PFSK-1 (cell line): ENCODE data around the gene RNF215.

Source experiments
- FOXP2 ChIP-seq: optimal IDR thresholded peaks from 2 replicates; pipeline ENCODE3; 2011; ENCODE audit warnings: borderline replicate concordance, control low read depth, inconsistent platforms; ENCODE audit not compliant: insufficient read depth; ENCODE audit errors: extremely low read length, extremely low read depth
- POLR2AphosphoS5 ChIP-seq: IDR thresholded peaks from 2 replicates; pipeline ENCODE4 v1.6.1; 2012; ENCODE audit warnings: low read depth, mild to moderate bottlenecking, control low read depth, low read length, moderate library complexity
- SIN3A ChIP-seq: IDR thresholded peaks from 2 replicates; pipeline ENCODE4 v1.6.1; 2012; ENCODE audit warnings: mild to moderate bottlenecking, low read length, moderate library complexity, borderline replicate concordance; ENCODE audit not compliant: insufficient read depth
- TAF1 ChIP-seq: IDR thresholded peaks from 2 replicates; pipeline ENCODE4 v1.6.1; 2012; ENCODE audit warnings: low read length, control low read depth, borderline replicate concordance; ENCODE audit not compliant: insufficient read depth
- TF ChIP-seq, protein P1 (sequence below), 2 experiments: IDR thresholded peaks; 2 replicates each; pipeline versions ENCODE4 v1.6.1 to v1.8.0; 2011 to 2012; ENCODE audit warnings: low read depth in 2 of 2, low read length in 2 of 2, control low read depth in 1 of 2, inconsistent platforms in 1 of 2, mild to moderate bottlenecking in 1 of 2, moderate library complexity in 1 of 2; ENCODE audit not compliant: insufficient read depth in 1 of 2

Gene RNF215

GRCh38 chr22:30423959-30424533, 36.8 kb upstream of the RNF215 start:
- TF ChIP-seq, protein P1, sequence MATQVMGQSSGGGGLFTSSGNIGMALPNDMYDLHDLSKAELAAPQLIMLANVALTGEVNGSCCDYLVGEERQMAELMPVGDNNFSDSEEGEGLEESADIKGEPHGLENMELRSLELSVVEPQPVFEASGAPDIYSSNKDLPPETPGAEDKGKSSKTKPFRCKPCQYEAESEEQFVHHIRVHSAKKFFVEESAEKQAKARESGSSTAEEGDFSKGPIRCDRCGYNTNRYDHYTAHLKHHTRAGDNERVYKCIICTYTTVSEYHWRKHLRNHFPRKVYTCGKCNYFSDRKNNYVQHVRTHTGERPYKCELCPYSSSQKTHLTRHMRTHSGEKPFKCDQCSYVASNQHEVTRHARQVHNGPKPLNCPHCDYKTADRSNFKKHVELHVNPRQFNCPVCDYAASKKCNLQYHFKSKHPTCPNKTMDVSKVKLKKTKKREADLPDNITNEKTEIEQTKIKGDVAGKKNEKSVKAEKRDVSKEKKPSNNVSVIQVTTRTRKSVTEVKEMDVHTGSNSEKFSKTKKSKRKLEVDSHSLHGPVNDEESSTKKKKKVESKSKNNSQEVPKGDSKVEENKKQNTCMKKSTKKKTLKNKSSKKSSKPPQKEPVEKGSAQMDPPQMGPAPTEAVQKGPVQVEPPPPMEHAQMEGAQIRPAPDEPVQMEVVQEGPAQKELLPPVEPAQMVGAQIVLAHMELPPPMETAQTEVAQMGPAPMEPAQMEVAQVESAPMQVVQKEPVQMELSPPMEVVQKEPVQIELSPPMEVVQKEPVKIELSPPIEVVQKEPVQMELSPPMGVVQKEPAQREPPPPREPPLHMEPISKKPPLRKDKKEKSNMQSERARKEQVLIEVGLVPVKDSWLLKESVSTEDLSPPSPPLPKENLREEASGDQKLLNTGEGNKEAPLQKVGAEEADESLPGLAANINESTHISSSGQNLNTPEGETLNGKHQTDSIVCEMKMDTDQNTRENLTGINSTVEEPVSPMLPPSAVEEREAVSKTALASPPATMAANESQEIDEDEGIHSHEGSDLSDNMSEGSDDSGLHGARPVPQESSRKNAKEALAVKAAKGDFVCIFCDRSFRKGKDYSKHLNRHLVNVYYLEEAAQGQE (IDR thresholded peaks at IDR 0.05; ENCODE audit: insufficient read depth in 1 of 2, low read depth in 2 of 2, low read length in 2 of 2): no peak; a peak in 1 of 4 replicates
- TF ChIP-seq TAF1: peak; percentile 60; the same call in 1 of the 2 replicates
- TF ChIP-seq POLR2AphosphoS5: peak; percentile 64
- no peak for TF ChIP-seq SIN3A
- peak; percentile 88 for TF ChIP-seq FOXP2

GRCh38 chr22:30423301-30423958, 36.2 kb upstream of the RNF215 start:
- TF ChIP-seq FOXP2 (no peak), POLR2AphosphoS5 (peak; percentile 69; the same call in 1 of the 2 replicates), SIN3A (0 out of 2 replicates have a peak, but pooled peaks have one; percentile 33), TAF1 (0 out of 2 replicates have a peak, but pooled peaks have one; percentile 35)

DNA sequence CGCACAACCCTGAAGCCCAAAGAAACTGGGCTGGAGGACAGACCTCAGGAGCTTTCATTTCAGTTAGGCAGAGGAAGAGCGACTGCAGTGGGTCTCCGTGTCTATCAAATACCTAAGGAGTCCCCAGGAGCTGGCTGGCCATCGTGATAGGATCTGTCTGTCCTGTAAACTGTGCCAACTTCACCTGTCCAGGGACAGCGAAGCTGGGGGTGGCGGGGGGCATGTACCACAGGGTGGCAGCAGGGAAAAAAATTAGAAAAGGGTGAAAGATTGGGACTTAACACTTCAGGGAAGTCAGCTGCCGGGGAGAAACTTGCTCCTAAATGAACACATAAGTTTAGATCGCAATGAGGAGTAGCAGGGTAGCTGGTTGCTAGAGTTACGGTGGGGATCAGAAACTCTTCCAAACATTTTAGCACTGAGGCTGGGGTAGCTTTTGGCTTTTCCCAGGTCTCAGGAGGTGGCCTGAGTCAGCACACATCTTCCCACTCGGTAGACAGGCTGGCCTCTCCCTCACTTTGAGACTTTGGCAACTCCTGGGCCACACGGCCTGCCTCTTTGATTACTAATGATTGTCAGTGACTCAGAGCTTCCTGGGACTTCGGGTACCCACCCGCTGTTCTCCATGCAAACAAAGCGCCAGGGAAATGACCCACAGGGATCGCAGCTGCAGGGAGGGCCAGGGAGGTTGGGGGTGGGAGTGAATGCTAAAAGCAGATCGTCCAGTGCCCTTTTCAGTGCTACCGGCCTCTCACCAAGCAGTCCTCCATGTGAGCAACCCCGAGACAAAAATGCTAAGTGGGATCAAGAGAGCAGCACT, 35.5 kb upstream of the RNF215 start:
- TF ChIP-seq FOXP2: no peak
- no peak for TF ChIP-seq TAF1
- TF ChIP-seq SIN3A: no peak
- TF ChIP-seq, protein P1 (IDR thresholded peaks at IDR 0.05; ENCODE audit: insufficient read depth in 1 of 2, low read depth in 2 of 2, low read length in 2 of 2): no peak

GRCh38 chr22:30421695-30422480, 34.7 kb upstream of the RNF215 start:
- TF ChIP-seq POLR2AphosphoS5 (no peak), FOXP2 (no peak)
- TF ChIP-seq, protein P1 (IDR thresholded peaks at IDR 0.05; ENCODE audit: insufficient read depth in 1 of 2, low read depth in 2 of 2, low read length in 2 of 2): no peak
